Measurements from ENCODE around the gene FRMPD3. TPM values are rescaled to one million over a fixed set of nuclear protein-coding genes. Genes with fewer than 3 reads are reported as not detected.

FRMPD3 gene
- total RNA-seq, 1 donor, result 0.31 TPM

Other genes with a start within 250 kb of the FRMPD3 start
- 2.3 TPM for gene NUP62CL, start 243.2 kb upstream of the FRMPD3 start, total RNA-seq
- gene DNAAF6, start 243.0 kb upstream of the FRMPD3 start, total RNA-seq, result 0.10 TPM
- gene PRPS1, start 178.9 kb downstream of the FRMPD3 start, total RNA-seq, result 44.0 TPM

Measured in mononuclear cell (primary cell).